Adrenal gland (tissue), 5 donors: ENCODE measurements around the gene PRR27.

ENCODE experiments used
- POLR2A ChIP-seq, 2 donors: fragments of 450-650 bp; IDR thresholded peaks; one replicate each; pipeline ENCODE4 v1.6.1; 2017; ENCODE audit warnings: antibody characterized with exemption in 2 of 2, mild to moderate bottlenecking in 2 of 2, moderate library complexity in 1 of 2
- TF ChIP-seq, protein P1 (sequence below), 6 experiments: fragments of 450-650 bp in 4 of 6; fragments of 200-600 bp in 2 of 6; sonication (generic) in 1 of 6; IDR thresholded peaks; 1 replicate in 5 of 6; 2 replicates in 1 of 6; pipeline versions ENCODE4 v1.5.1 to v1.8.0; 2016 to 2021; ENCODE audit warnings: antibody characterized with exemption in 6 of 6, mild to moderate bottlenecking in 2 of 6, moderate library complexity in 1 of 6
- donor health status: DM: no; HTN: no; CAD: no.

DNA sequence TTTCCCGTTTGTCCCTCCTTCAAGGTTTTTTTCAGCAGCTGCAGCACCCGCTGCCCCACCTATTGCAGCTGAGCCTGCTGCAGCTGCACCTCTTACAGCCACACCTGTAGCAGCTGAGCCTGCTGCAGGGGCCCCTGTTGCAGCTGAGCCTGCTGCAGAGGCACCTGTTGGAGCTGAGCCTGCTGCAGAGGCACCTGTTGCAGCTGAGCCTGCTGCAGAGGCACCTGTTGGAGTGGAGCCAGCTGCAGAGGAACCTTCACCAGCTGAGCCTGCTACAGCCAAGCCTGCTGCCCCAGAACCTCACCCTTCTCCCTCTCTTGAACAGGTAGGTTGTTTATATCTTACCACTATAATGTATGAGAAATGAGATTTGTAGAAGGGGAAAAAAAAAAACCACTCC lies 4.5 kb downstream of the PRR27 start:
- TF ChIP-seq, protein P1, sequence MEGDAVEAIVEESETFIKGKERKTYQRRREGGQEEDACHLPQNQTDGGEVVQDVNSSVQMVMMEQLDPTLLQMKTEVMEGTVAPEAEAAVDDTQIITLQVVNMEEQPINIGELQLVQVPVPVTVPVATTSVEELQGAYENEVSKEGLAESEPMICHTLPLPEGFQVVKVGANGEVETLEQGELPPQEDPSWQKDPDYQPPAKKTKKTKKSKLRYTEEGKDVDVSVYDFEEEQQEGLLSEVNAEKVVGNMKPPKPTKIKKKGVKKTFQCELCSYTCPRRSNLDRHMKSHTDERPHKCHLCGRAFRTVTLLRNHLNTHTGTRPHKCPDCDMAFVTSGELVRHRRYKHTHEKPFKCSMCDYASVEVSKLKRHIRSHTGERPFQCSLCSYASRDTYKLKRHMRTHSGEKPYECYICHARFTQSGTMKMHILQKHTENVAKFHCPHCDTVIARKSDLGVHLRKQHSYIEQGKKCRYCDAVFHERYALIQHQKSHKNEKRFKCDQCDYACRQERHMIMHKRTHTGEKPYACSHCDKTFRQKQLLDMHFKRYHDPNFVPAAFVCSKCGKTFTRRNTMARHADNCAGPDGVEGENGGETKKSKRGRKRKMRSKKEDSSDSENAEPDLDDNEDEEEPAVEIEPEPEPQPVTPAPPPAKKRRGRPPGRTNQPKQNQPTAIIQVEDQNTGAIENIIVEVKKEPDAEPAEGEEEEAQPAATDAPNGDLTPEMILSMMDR (IDR thresholded peaks at IDR 0.05), result no peak
- no peak for TF ChIP-seq POLR2A (IDR thresholded peaks at IDR 0.05)
